Cardiac fibroblast (primary cell): ENCODE measurements around the gene SGPL1.

Source experiments
- DNase-seq, 2 donors: peaks; one replicate each; pipeline versions ENCODE4 v3.0.0 to v3.0.0-alpha.2; 2010; ENCODE audit warnings: low read depth in 2 of 2
- H3K4me3 ChIP-seq, 2 donors: replicated peaks in 1 of 2; 1 replicate in 1 of 2; 2 replicates in 1 of 2; pipeline ENCODE4 v1.5.1; 2011; ENCODE audit warnings: low read depth in 2 of 2, low read length in 2 of 2, mild to moderate bottlenecking in 2 of 2, moderate library complexity in 1 of 2
- TF ChIP-seq, protein P1 (sequence below): IDR thresholded peaks from one replicate; pipeline ENCODE4 v1.5.1; 2011; ENCODE audit warnings: low read depth, mild to moderate bottlenecking, low read length, inconsistent platforms

SGPL1 gene

DNA sequence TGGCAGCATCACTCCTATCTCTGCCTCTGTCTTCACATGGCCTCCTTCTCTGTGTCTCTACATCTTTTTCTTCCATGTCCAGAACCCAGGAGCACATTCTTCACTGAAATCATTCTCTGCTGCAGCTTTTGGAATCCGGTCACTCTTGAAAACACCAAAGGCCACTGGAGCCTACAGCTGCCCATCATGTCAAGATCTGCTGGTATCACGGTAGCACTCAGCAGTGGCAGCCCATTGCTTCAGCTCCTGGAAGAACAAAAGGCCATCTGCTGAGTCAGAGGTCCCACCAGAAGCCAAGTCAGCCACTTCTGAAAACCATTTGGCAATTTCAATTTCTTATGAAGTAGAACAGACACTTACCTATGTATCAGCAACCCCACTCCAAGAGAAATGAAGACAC, 78.7 kb downstream of the SGPL1 start:
- DNase-seq, result no peak
- TF ChIP-seq, protein P1, sequence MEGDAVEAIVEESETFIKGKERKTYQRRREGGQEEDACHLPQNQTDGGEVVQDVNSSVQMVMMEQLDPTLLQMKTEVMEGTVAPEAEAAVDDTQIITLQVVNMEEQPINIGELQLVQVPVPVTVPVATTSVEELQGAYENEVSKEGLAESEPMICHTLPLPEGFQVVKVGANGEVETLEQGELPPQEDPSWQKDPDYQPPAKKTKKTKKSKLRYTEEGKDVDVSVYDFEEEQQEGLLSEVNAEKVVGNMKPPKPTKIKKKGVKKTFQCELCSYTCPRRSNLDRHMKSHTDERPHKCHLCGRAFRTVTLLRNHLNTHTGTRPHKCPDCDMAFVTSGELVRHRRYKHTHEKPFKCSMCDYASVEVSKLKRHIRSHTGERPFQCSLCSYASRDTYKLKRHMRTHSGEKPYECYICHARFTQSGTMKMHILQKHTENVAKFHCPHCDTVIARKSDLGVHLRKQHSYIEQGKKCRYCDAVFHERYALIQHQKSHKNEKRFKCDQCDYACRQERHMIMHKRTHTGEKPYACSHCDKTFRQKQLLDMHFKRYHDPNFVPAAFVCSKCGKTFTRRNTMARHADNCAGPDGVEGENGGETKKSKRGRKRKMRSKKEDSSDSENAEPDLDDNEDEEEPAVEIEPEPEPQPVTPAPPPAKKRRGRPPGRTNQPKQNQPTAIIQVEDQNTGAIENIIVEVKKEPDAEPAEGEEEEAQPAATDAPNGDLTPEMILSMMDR, result no peak
- H3K4me3 ChIP-seq, result no peak overlapping the region

DNA sequence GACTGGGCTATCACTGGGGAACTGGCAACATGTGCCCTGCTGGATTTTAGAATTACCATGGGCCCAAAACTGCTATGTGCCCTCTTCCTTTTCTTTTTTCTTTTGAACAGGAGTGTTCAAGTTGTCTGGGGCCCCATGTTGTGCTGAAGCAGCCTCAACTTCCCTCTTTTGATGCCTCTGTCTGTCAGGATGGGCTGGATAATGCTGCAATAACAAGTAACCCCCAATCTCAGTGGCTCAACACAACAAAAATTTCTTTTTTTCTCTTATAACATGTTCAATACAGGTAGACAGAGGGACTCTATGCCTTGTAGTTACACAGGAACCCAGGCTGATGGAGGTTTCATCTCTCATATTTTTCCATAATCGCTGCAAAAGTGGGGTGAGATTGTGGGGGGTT, 80.8 kb downstream of the SGPL1 start:
- no peak overlapping the region for H3K4me3 ChIP-seq
- DNase-seq, result no peak
- TF ChIP-seq, protein P1, result no peak

DNA sequence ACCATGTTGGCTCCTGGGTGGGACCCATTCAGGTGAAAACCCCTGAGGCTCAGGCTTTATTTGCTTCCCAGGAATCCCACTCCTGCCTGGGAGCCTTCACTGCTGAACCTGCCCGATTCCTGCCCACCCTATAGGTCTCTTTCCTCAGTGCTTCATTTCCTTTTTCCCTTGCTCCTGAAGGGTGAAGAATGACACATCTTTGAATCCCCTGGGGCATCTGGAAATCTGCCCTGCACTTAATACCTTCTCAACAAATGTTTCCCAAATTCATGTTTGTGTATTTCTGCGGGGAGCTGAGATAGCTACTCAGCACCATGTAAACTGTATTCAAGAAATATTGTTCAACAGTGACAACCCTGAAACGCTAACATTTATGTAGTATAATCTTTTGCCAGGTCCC, 82.9 kb downstream of the SGPL1 start:
- DNase-seq, result no peak
- no peak overlapping the region for H3K4me3 ChIP-seq
- TF ChIP-seq, protein P1, result no peak

DNA sequence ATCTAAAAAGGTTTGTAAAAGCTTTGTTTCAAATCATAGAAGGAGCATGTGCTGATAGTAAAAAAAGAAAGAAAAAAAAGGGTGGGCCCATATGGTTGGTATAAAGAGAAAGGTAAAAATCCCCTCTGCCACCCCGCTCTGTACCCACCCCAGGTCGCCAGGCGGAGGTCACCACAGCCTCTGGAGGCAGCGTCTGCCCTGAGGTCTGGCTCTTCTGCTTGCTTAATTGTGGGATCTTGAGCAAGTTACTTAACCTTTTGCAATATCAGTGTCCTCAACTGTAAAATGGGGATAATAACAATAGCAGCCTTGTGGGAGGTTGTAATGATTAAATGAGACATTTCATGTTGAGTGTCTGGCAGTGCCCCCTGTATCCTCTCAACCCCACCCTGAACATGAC, 83.3 kb downstream of the SGPL1 start:
- H3K4me3 ChIP-seq, result no peak overlapping the region
- TF ChIP-seq, protein P1, result no peak
- no peak for DNase-seq

DNA sequence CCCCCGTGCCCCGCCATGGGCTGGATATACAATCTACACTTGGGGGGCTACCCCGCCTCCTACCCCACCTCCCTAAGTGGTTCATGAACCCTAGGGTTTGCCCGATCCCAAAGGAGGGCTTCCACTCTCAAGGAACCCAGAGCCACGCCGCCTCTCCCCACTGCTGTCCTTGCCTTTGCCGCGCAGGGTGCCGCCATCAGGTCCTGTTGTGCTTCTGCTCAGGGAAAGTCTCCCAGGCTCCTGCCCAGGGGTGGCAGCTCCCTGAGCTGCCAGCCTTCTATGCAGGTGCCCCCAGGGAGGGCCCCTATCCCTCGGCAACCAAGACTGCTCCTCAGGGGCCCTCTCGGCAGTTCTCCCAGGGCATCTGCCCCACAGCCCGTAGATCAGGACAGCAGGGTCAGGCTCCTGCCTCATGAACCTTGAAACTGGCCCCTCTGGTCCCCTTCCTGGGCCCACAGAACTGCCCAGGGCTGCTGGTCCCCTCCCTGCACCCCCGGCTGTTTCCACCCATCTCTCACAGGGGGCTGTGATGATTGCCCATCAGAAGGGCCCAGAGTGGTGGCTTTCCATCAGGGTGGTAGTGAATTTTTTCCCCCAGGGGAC, 85.6 kb downstream of the SGPL1 start:
- H3K4me3 ChIP-seq, result no peak overlapping the region
- DNase-seq, result no peak
- TF ChIP-seq, protein P1, result no peak

DNA sequence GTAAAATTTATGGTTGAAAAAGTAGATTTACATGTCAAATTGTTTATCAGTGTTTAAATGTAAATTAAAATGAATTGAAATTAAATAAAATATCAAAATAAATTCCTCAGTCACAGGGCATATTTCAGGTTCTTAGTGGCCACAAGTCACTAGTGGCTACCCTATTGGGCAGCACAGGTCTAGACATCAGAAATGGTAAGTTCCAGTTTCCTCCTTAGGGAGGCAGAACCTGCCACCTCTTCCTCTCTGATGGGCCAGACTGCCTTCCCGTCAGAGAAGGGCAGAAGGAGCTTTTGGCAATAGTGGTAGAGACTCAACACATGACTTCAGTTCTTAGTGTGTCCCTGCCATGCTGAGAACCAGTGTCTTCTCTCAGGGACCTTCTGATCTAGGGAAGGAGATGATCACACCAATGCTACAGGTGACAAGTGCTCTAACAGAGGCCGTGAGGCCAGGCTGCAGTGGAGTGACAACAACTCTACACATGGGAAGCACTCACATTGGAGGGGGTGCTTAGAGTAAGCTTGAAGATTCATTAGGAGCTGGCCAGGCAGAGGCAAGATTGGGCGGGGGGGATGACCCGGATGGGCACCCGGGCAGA, 87.0 kb downstream of the SGPL1 start:
- no peak overlapping the region for H3K4me3 ChIP-seq
- TF ChIP-seq, protein P1, result no peak
- no peak for DNase-seq
